GM21528 (cell line): ENCODE results near the gene AKAP13.

Experiments
- ATAC-seq: cut with Tn5 transposase; IDR thresholded peaks from one replicate; pipeline ENCODE4 v1.9.1; 2021; ENCODE audit warnings: mild to moderate bottlenecking, moderate library complexity; ENCODE audit not compliant: unreplicated experiment, low FRiP score

AKAP13 gene

GRCh38 chr15:85687329-85687728 lies 306.9 kb downstream of the AKAP13 start:
- no peak for ATAC-seq

- ATAC-seq: no peak
Measured at GRCh38 chr15:85688711-85689110, 308.3 kb downstream of the AKAP13 start.

GRCh38 chr15:85689729-85690128 lies 309.3 kb downstream of the AKAP13 start:
- peak; percentile 38 for ATAC-seq

GRCh38 chr15:85690561-85691231 lies 310.3 kb downstream of the AKAP13 start:
- peak; percentile 39 for ATAC-seq

- ATAC-seq: peak; percentile 44
Measured at GRCh38 chr15:85691350-85692240, 311.2 kb downstream of the AKAP13 start.

GRCh38 chr15:85692321-85692720 lies 311.9 kb downstream of the AKAP13 start:
- ATAC-seq: no peak

- peak; percentile 37 for ATAC-seq
Measured at GRCh38 chr15:85692873-85693272, 312.5 kb downstream of the AKAP13 start.

GRCh38 chr15:85693277-85693676 lies 312.9 kb downstream of the AKAP13 start:
- ATAC-seq: no peak

- no peak for ATAC-seq
Measured at GRCh38 chr15:85694091-85694490, 313.7 kb downstream of the AKAP13 start.

- no peak for ATAC-seq
Measured at GRCh38 chr15:85700767-85701166, 320.4 kb downstream of the AKAP13 start.

GRCh38 chr15:85702321-85703101 lies 322.1 kb downstream of the AKAP13 start:
- no peak for ATAC-seq

- no peak for ATAC-seq
Measured at GRCh38 chr15:85704066-85704465, 323.7 kb downstream of the AKAP13 start.

- no peak for ATAC-seq
Measured at GRCh38 chr15:85704720-85705429, 324.5 kb downstream of the AKAP13 start.

GRCh38 chr15:85706779-85707518 lies 326.5 kb downstream of the AKAP13 start:
- ATAC-seq: peak; percentile 28

- ATAC-seq: peak; percentile 15
Measured at GRCh38 chr15:85707519-85708338, 327.3 kb downstream of the AKAP13 start.

GRCh38 chr15:85708402-85708941 lies 328.1 kb downstream of the AKAP13 start:
- ATAC-seq: no peak

GRCh38 chr15:85709250-85709649 lies 328.8 kb downstream of the AKAP13 start:
- ATAC-seq: no peak

GRCh38 chr15:85710340-85710842 lies 330.0 kb downstream of the AKAP13 start:
- ATAC-seq: peak; percentile 62
